Neural progenitor cell (in vitro differentiated cells): ENCODE data around the gene ADARB2. TPM values are rescaled to one million over a fixed set of nuclear protein-coding genes. Genes with fewer than 3 reads are reported as not detected.

Experiments
- DNase-seq: peaks from one replicate; pipeline ENCODE4 v3.0.0-alpha.2; 2016; ENCODE audit warnings: low spot score
- H2AFZ ChIP-seq: fragments of 200-600 bp; sonication (generic); replicated peaks from 2 replicates; pipeline ENCODE4 v1.6.1; 2016; ENCODE audit warnings: antibody characterized with exemption
- H3F3A ChIP-seq: fragments of 200-600 bp; sonication (generic); 2 replicates; pipeline ENCODE4 v1.6.1; 2016; ENCODE audit warnings: antibody characterized with exemption, low read depth
- H3K27ac ChIP-seq: fragments of 200-600 bp; sonication (generic); 2 replicates; pipeline ENCODE4 v1.5.1; 2016; ENCODE audit warnings: mild to moderate bottlenecking
- H3K27me3 ChIP-seq: fragments of 200-600 bp; sonication (generic); 2 replicates; pipeline ENCODE4 v1.6.1; 2016; ENCODE audit warnings: mild to moderate bottlenecking, moderate library complexity
- H3K36me3 ChIP-seq: fragments of 200-600 bp; sonication (generic); 2 replicates; pipeline ENCODE4 v1.5.1; 2016
- H3K4me1 ChIP-seq: fragments of 200-600 bp; sonication (generic); 2 replicates; pipeline ENCODE4 v1.6.1; 2016; ENCODE audit warnings: mixed run types
- H3K4me2 ChIP-seq: fragments of 200-600 bp; sonication (generic); 2 replicates; pipeline ENCODE4 v1.6.1; 2016
- H3K4me3 ChIP-seq: fragments of 200-600 bp; sonication (generic); 2 replicates; pipeline ENCODE4 v1.5.1; 2016
- H3K79me2 ChIP-seq: fragments of 200-600 bp; sonication (generic); 2 replicates; pipeline ENCODE4 v1.6.1; 2016; ENCODE audit warnings: low read depth
- H3K9ac ChIP-seq: fragments of 200-600 bp; sonication (generic); 2 replicates; pipeline ENCODE4 v1.6.1; 2016
- H3K9me3 ChIP-seq: fragments of 200-600 bp; sonication (generic); 2 replicates; pipeline ENCODE4 v1.5.1; 2016; ENCODE audit warnings: low read depth
- H4K20me1 ChIP-seq: fragments of 200-600 bp; sonication (generic); 2 replicates; pipeline ENCODE4 v1.6.1; 2016; ENCODE audit warnings: low read depth
- H3K27ac Mint-ChIP-seq: 3 replicates; pipeline ENCODE4 v1.8.0; 2021; ENCODE audit warnings: mixed read lengths
- H3K27me3 Mint-ChIP-seq: 2 replicates; pipeline ENCODE4 v1.8.0; 2022; ENCODE audit warnings: low read depth, mild to moderate bottlenecking, inconsistent platforms, moderate library complexity, mixed read lengths; ENCODE audit not compliant: insufficient read depth
- H3K36me3 Mint-ChIP-seq: 3 replicates; pipeline ENCODE4 v1.8.0; 2021; ENCODE audit warnings: mixed read lengths
- H3K4me1 Mint-ChIP-seq: 3 replicates; pipeline ENCODE4 v1.8.0; 2021; ENCODE audit warnings: mixed read lengths
- H3K4me3 Mint-ChIP-seq: 3 replicates; pipeline ENCODE4 v1.8.0; 2021; ENCODE audit warnings: mild to moderate bottlenecking, moderate library complexity, mixed read lengths
- H3K9me3 Mint-ChIP-seq: 3 replicates; pipeline ENCODE4 v1.8.0; 2020; ENCODE audit warnings: mixed read lengths
- CTCF ChIP-seq: fragments of 200-600 bp; sonication (generic); IDR thresholded peaks from 2 replicates; pipeline ENCODE4 v1.5.1; 2017; ENCODE audit warnings: antibody characterized with exemption, mild to moderate bottlenecking
- EZH2 ChIP-seq: fragments of 200-600 bp; sonication (generic); IDR thresholded peaks from 2 replicates; pipeline ENCODE4 v1.6.1; 2017; ENCODE audit warnings: antibody characterized with exemption, mild to moderate bottlenecking, moderate library complexity
- EZH2phosphoT487 ChIP-seq: fragments of 200-600 bp; sonication (generic); IDR thresholded peaks from 2 replicates; pipeline ENCODE4 v1.6.1; 2017; ENCODE audit warnings: antibody characterized with exemption
- total RNA-seq: library from RNA; depleted of rRNA; stranded (reverse); fragments of >200 nt; gene quantifications from 2 replicates; pipeline ENCODE4 v1.2.3, GENCODE V29; 2015; ENCODE audit warnings: low replicate concordance

Gene ADARB2
- total RNA-seq, 1 donor from 2014 or later = not detected

DNA sequence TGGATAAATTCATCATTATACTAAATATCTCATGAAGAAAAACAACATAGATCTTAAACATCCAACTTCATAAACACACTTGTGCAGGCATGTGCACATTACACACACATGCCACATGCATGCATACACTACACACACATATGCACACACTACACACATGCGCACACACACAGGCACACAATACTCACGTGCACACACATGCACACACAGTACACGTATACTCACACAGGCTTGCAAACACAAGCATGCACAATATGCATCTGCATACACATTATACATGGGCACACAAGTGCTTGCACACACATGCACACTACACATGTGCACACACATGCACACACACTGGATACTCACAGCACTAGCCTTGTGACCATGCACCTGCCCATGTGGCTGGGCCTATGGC is 105.2 kb downstream of the ADARB2 start:
- H3K4me1 Mint-ChIP-seq = peaks cover 24% of the 10 kb centered on the region
- H3K27me3 Mint-ChIP-seq = peaks cover 13% of the 10 kb centered on the region
- Histone ChIP-seq H3K4me2 (no peak overlapping the region), H3K4me1 (peaks cover 12% of the 10 kb centered on the region), H3K27me3 (no peaks in the 10 kb centered on the region), H3K27ac (no peak overlapping the region), H4K20me1 (no peaks in the 10 kb centered on the region), H3K36me3 (no peaks in the 10 kb centered on the region), H3K79me2 (no peaks in the 10 kb centered on the region), H3K9ac (no peak overlapping the region), H3K4me3 (no peak overlapping the region), H3F3A (no peaks in the 10 kb centered on the region), H3K9me3 (no peaks in the 10 kb centered on the region), H2AFZ (no peak overlapping the region)
- no peak for DNase-seq
- no peak overlapping the region for H3K27ac Mint-ChIP-seq
- no peak overlapping the region for H3K4me3 Mint-ChIP-seq
- H3K9me3 Mint-ChIP-seq = no peaks in the 10 kb centered on the region
- TF ChIP-seq EZH2phosphoT487 = no peak
- no peak for TF ChIP-seq CTCF
- no peak for TF ChIP-seq EZH2
- no peaks in the 10 kb centered on the region for H3K36me3 Mint-ChIP-seq

DNA sequence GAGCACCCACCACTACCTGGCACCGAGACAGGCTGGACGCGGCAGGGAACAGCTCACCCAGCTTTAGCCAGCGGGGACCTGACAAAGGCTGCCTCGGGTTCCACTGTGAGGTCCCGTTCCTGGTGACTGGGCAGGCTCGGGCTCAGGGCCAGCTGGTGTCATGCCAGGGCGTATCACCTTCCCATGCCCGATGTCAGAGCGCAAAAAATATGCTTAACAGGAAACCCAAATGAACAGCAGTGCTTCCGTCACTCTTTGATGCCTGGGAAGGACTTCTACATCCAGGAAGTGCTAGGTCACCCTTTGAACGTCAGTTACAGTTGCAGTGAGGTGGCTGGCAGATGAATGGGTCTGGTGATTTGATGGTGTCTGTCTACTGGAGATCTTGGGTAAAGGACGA is 106.0 kb downstream of the ADARB2 start:
- no peak overlapping the region for H3K4me3 ChIP-seq
- Mint-ChIP-seq H3K27ac (peak overlapping the region; percentile 83), H3K36me3 (no peaks in the 10 kb centered on the region)

DNA sequence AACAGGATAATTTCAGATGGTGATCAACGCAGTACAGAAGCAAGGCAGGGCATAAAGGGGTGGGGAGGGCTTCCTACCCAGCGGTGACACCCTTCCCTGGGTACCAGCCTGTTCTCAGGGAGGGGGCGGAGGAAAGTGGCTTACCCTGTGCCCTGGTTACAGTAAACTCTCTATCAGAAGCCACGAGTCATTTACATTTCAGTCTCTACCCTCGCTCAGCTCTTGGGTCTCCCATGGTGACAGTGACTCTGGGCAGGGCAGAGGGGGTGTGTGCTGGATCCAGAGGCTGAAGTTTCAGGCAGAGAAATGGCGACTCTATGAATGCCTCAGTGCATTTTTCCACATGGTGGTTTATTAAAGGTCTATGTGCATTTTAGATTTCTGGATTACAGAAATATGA is 107.0 kb downstream of the ADARB2 start:
- Histone ChIP-seq H3K9ac (no peak overlapping the region), H3K4me1 (peaks cover 12% of the 10 kb centered on the region), H3K4me2 (peak overlapping the region; percentile 65), H3K27ac (no peak overlapping the region), H3K36me3 (no peaks in the 10 kb centered on the region), H3K79me2 (no peaks in the 10 kb centered on the region), H4K20me1 (no peaks in the 10 kb centered on the region), H3K4me3 (no peak overlapping the region), H3K27me3 (no peaks in the 10 kb centered on the region), H3F3A (no peaks in the 10 kb centered on the region), H3K9me3 (no peaks in the 10 kb centered on the region), H2AFZ (no peak overlapping the region)
- Mint-ChIP-seq H3K27ac (peak overlapping the region; percentile 60), H3K9me3 (no peaks in the 10 kb centered on the region), H3K4me1 (peaks cover 22% of the 10 kb centered on the region), H3K4me3 (no peak overlapping the region), H3K36me3 (no peaks in the 10 kb centered on the region), H3K27me3 (peaks cover 13% of the 10 kb centered on the region)
- TF ChIP-seq EZH2 (no peak), CTCF (no peak), EZH2phosphoT487 (no peak)
- DNase-seq = no peak

More for the DNA sequence above, 106.0 kb downstream of the ADARB2 start:
- no peaks in the 10 kb centered on the region for H3K9me3 ChIP-seq
- DNase-seq = no peak
- no peak overlapping the region for H3K9ac ChIP-seq
- no peak overlapping the region for H3K27ac ChIP-seq
- H3F3A ChIP-seq = no peaks in the 10 kb centered on the region
- TF ChIP-seq EZH2 = no peak
- TF ChIP-seq CTCF = no peak
- no peak for TF ChIP-seq EZH2phosphoT487
- no peak overlapping the region for H2AFZ ChIP-seq
- peaks cover 12% of the 10 kb centered on the region for H3K4me1 ChIP-seq
- no peaks in the 10 kb centered on the region for H4K20me1 ChIP-seq
- H3K4me3 Mint-ChIP-seq = no peak overlapping the region
- H3K4me1 Mint-ChIP-seq = peaks cover 24% of the 10 kb centered on the region
- no peaks in the 10 kb centered on the region for H3K79me2 ChIP-seq
- no peak overlapping the region for H3K4me2 ChIP-seq
- H3K9me3 Mint-ChIP-seq = no peaks in the 10 kb centered on the region
- no peaks in the 10 kb centered on the region for H3K27me3 ChIP-seq
- H3K36me3 ChIP-seq = no peaks in the 10 kb centered on the region
- H3K27me3 Mint-ChIP-seq = peaks cover 13% of the 10 kb centered on the region
